ENCODE data around the gene ADORA1.

ADORA1 gene

DNA sequence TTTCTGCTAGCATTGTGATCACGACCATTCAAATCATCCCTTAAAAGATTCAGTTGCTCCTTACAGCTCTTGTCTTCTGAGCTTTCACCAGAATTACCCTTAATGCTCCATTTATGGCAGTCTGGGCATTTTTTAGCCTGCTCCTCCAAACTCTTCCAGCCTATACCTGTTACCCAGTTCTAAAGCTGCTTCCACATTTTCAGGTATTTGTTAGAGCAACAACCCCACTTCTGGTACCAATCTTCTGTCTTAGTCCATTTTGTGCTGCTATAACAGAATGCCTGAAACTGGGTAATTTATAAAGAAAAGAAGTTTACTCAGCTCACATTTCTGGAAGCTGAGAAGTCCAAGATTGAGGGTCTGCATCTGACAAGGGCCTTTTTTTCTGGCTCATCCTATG is 30.9 kb downstream of the ADORA1 start:
- no peak overlapping the region for H3K4me3 ChIP-seq (ENCODE audit: low read depth, low read length)
- no peak for TF ChIP-seq CTCF (IDR thresholded peaks at IDR 0.05; ENCODE audit: low read depth, low read length)

DNA sequence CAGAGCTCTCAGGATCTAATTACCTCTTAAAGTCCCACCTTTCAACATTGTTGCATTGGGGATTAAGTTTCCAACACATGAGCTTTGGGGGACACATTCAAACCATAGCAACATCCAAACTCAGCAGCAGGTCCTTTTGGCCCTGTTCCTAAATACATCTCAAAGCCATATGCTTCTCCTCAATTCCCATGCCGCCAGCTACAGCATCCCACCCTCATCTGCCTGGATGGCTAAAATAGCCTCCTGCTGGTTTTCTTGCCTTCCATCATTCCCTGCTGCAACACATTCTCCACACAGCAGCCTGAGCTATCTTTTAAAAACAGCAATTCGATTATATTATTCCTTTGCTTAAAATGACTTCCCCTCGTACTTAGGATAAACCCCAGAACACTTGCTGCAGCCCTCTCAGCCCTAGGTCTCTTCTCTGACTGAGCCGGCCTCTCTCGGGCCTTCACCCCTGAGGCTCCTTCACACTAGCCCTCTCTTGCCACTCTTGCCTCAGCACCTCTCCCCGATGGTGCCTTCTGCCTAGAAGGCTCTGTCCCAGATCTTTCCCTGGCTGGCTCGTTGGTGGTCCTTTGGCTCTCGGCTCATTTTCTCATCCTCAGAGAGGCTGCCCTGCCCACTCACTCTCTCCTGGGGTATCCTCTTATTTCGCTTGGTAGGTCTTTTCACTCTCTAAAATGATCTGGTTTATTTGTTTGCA is 31.6 kb downstream of the ADORA1 start:
- H3K4me3 ChIP-seq (ENCODE audit: low read depth, low read length) = no peak overlapping the region
- no peak for TF ChIP-seq CTCF (IDR thresholded peaks at IDR 0.05; ENCODE audit: low read depth, low read length)

GRCh38 chr1:203159844-203160243 is 32.3 kb downstream of the ADORA1 start:
- no peak overlapping the region for H3K4me3 ChIP-seq (ENCODE audit: low read depth, low read length)
- no peak for TF ChIP-seq CTCF (IDR thresholded peaks at IDR 0.05; ENCODE audit: low read depth, low read length)

DNA sequence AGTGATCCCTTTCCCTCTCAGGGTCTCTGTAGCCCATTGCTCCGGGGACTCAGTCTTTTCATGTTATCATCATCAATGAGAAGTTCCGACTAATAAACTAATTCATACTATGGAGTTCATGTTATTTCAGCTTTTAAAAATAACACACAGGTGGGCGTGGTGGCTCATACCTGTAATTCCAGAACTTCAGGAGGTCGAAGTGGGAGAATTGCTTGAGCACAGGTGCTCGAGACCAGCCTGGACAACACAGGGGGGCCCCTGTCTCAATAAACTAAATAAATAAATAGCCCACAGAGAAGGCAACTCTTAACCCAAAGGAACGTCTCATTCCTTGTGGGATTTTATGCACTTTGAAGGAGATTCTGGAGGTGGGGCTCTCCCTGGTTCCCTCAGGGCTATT is 33.6 kb downstream of the ADORA1 start:
- H3K4me3 ChIP-seq (ENCODE audit: low read depth, low read length) = no peak overlapping the region
- TF ChIP-seq CTCF (IDR thresholded peaks at IDR 0.05; ENCODE audit: low read depth, low read length) = no peak

DNA sequence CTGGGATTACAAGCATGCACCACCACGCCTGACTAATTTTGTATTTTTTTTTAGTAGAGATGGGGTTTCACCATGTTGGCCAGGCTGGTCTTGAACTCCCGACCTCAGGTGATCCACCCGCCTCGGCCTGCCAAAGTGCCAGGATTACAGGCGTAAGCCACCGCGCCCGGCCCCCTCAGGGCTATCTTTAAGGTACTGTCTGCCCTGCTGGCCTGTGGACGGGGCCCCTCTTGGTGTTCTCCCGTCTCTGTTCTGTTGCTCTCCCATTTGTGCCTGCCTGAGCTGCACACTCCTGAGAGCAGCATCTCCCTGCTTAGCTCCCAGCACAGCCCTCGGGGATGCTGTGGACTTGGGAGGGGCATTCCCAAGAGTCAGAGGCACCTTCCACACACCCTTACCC is 34.2 kb downstream of the ADORA1 start:
- no peak for TF ChIP-seq CTCF (IDR thresholded peaks at IDR 0.05; ENCODE audit: low read depth, low read length)

GRCh38 chr1:203162403-203162802 is 34.9 kb downstream of the ADORA1 start:
- no peak for TF ChIP-seq CTCF (IDR thresholded peaks at IDR 0.05; ENCODE audit: low read depth, low read length)
- no peak overlapping the region for H3K4me3 ChIP-seq (ENCODE audit: low read depth, low read length)

More for the DNA sequence above, 34.2 kb downstream of the ADORA1 start:
- H3K4me3 ChIP-seq (ENCODE audit: low read depth, low read length) = no peak overlapping the region

DNA sequence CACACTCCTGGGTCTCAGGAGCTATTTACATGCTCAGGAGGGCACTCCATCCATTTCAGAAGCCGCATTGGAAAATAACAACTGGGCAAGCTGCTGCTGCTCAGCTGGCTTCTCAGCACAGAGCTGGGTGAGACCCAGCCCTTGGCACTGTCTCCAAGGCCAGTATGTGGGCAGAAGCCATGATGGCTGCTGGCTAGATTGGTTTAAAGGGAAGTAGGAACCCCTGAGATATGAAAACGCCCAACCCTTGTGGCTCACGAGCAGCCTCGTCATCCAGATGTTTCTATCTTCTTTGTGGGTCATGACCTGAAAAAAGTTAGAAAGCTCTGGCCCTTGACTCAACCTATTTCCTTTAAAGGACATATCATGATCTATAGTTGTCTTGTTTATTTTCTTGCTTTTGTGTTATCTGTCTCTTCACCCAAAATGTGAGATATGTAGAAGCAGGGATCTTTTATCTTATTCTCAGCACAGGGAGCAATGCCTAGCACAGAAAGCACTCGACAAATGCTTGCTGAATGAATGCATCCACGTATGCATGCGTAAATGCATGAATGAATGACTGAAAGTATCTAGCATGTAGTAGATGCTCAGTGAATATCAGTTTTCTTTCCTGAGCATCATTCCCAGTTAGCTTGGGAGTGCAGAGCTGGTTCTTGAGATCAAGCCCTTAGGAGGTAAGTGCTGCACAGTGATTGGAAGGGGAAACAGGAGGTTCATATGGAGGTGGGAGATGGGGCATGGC is 36.5 kb downstream of the ADORA1 start:
- TF ChIP-seq CTCF (IDR thresholded peaks at IDR 0.05; ENCODE audit: low read depth, low read length) = no peak
- no peak overlapping the region for H3K4me3 ChIP-seq (ENCODE audit: low read depth, low read length)
